WERI-Rb-1 (cell line): ENCODE measurements around the gene CXCL6.

ENCODE experiments used
- DNase-seq: peaks from one replicate; pipeline ENCODE4 v3.0.0-alpha.2; 2020
- H3K27ac ChIP-seq: fragments of 250-450 bp; sonication (Bioruptor Pico); 2 replicates; pipeline ENCODE4 v1.5.1; 2020; ENCODE audit warnings: mild to moderate bottlenecking, moderate library complexity
- H3K27me3 ChIP-seq: fragments of 250-450 bp; sonication (Bioruptor Pico); 2 replicates; pipeline ENCODE4 v1.5.1; 2021; ENCODE audit warnings: mild to moderate bottlenecking, low read depth, moderate library complexity; ENCODE audit not compliant: insufficient read depth, severe bottlenecking
- H3K36me3 ChIP-seq: fragments of 250-450 bp; sonication (Bioruptor Pico); 2 replicates; pipeline ENCODE4 v1.5.1; 2020; ENCODE audit warnings: mild to moderate bottlenecking, moderate library complexity
- H3K4me3 ChIP-seq: 2 replicates; pipeline ENCODE4 v1.5.1; 2011; ENCODE audit warnings: low read depth, mild to moderate bottlenecking, control low read depth, low read length
- H3K9me3 ChIP-seq: fragments of 250-450 bp; sonication (Bioruptor Pico); 2 replicates; pipeline ENCODE4 v1.5.1; 2021; ENCODE audit warnings: mild to moderate bottlenecking, moderate library complexity; ENCODE audit not compliant: severe bottlenecking
- CTCF ChIP-seq: IDR thresholded peaks from 2 replicates; pipeline ENCODE4 v1.5.1; 2011; ENCODE audit warnings: low read depth, mild to moderate bottlenecking, control low read depth, inconsistent platforms, low read length

Gene CXCL6

GRCh38 chr4:73821325-73821724 lies 15.2 kb upstream of the CXCL6 start:
- Histone ChIP-seq H3K9me3 (no peaks in the 10 kb centered on the region), H3K36me3 (no peaks in the 10 kb centered on the region)
- DNase-seq, result no peak

GRCh38 chr4:73822389-73822788 lies 14.1 kb upstream of the CXCL6 start:
- Histone ChIP-seq H3K9me3 (no peaks in the 10 kb centered on the region), H3K27me3 (no peaks in the 10 kb centered on the region), H3K4me3 (no peak overlapping the region), H3K36me3 (no peaks in the 10 kb centered on the region), H3K27ac (no peak overlapping the region)
- no peak for DNase-seq
- TF ChIP-seq CTCF, result no peak

More at GRCh38 chr4:73821325-73821724, 15.2 kb upstream of the CXCL6 start:
- Histone ChIP-seq H3K27me3 (no peaks in the 10 kb centered on the region), H3K27ac (no peak overlapping the region), H3K4me3 (no peak overlapping the region)
- no peak for TF ChIP-seq CTCF

- H3K27ac ChIP-seq, result no peak overlapping the region
- TF ChIP-seq CTCF, result no peak
- H3K27me3 ChIP-seq, result no peaks in the 10 kb centered on the region
- H3K9me3 ChIP-seq, result no peaks in the 10 kb centered on the region
- DNase-seq, result no peak
- no peaks in the 10 kb centered on the region for H3K36me3 ChIP-seq
- H3K4me3 ChIP-seq, result no peak overlapping the region
Measured at GRCh38 chr4:73822812-73823504, 13.5 kb upstream of the CXCL6 start.

GRCh38 chr4:73823760-73824159 lies 12.7 kb upstream of the CXCL6 start:
- H3K36me3 ChIP-seq, result no peaks in the 10 kb centered on the region
- no peak overlapping the region for H3K27ac ChIP-seq
- no peaks in the 10 kb centered on the region for H3K9me3 ChIP-seq
- DNase-seq, result no peak
- no peak overlapping the region for H3K4me3 ChIP-seq
- H3K27me3 ChIP-seq, result no peaks in the 10 kb centered on the region
- no peak for TF ChIP-seq CTCF

- Histone ChIP-seq H3K9me3 (no peaks in the 10 kb centered on the region), H3K36me3 (no peaks in the 10 kb centered on the region), H3K4me3 (no peak overlapping the region), H3K27me3 (no peaks in the 10 kb centered on the region), H3K27ac (no peak overlapping the region)
- no peak for TF ChIP-seq CTCF
- no peak for DNase-seq
Measured at GRCh38 chr4:73828956-73829355, 7.5 kb upstream of the CXCL6 start.

- H3K27ac ChIP-seq, result no peak overlapping the region
- H3K4me3 ChIP-seq, result no peak overlapping the region
- no peaks in the 10 kb centered on the region for H3K27me3 ChIP-seq
- no peak for DNase-seq
- no peaks in the 10 kb centered on the region for H3K36me3 ChIP-seq
- no peak for TF ChIP-seq CTCF
- no peaks in the 10 kb centered on the region for H3K9me3 ChIP-seq
Measured at GRCh38 chr4:73831569-73831968, 4.9 kb upstream of the CXCL6 start.
